Germinal center (tissue), 1 donor: ENCODE results near the gene SCP2.

Experiments
- DNase-seq: peaks from one replicate; pipeline ENCODE4 v3.0.0; 2012; ENCODE audit warnings: mixed read lengths, low spot score

SCP2 gene

DNA sequence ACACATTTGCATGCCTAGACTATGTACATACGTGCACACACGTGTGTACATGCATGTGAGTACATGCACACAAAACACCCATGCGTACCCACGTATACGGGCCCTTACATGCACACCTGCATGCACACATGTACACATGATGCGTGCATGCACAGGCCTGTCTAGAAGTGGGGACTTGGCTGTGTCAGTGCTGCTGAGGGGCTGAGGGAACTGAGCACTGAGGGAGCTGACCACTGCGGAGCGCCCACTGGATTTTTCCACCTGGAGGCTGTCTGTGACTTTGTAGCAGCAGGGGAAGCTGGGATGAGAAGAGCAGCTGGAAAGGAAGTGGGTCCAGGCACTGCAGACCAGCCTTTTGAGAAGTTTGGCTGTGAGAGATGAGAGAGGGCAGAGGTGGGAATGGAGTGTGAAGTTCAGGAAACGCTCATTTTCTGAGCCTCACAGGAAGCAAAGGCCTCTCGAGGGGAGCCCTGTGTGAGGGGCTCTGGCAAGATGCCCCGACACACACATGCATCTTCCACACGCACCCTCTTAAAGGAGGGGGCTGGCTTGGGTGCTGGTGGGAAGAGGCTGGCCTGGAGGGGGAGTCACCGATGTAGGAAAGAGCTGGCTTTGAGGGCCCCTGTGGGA is 155.9 kb downstream of the SCP2 start:
- no peak for DNase-seq

DNA sequence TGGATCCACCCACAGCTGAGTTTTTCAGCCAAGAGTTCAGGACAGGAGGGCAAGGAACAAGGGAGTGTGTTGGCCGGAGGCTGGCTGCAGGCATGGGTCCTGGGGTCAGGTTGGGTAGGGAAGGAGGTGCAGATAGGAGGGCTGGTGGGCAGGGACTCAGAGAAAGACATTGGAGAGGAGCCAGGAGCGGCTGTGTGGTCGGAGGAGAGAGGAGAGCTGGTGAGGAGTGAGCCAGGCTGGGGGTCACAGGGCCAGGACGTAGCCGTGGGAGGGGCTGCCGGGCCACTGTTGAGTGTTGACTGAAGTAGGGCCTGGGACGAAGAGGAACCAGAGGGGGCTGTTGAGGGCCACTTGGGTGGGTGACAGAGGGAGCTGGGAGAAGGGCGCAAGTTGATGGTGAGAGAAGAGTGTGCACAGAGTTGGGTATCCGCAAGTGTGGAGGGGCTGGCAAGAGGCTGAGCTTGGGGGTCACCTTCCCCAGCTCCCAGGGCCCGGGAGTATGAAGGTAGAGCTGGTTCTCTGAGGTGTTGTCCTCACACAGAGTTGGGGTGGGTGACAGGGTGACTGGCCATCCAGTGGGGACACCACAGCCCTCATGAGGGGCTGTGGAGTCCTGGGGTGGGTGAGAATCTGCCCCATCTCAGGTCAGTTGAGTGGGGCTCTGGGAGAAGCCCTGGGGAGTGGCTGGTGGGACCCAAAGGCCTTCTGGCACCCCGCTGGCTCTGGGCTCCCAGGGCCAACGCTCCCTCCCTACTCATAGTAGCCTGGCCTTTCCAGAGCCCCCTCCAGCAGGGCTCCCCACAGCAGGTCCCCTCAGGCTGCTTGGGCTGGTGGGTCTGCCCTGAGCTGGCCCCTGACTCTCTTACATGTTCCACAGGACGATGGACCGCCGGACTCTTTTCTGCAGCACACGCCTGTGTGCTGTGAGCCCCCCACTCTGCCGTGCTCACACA is 156.8 kb downstream of the SCP2 start:
- DNase-seq, result no peak

DNA sequence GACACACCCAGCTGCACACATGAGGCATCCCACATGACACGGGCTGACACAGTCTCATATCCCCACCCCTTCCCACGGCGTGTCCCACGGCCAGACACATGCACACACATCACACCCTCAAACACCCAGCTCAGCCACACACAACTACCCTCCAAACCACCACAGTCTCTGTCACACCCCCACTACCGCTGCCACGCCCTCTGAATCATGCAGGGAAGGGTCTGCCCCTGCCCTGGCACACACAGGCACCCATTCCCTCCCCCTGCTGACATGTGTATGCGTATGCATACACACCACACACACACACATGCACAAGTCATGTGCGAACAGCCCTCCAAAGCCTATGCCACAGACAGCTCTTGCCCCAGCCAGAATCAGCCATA is 157.5 kb downstream of the SCP2 start:
- no peak for DNase-seq

DNA sequence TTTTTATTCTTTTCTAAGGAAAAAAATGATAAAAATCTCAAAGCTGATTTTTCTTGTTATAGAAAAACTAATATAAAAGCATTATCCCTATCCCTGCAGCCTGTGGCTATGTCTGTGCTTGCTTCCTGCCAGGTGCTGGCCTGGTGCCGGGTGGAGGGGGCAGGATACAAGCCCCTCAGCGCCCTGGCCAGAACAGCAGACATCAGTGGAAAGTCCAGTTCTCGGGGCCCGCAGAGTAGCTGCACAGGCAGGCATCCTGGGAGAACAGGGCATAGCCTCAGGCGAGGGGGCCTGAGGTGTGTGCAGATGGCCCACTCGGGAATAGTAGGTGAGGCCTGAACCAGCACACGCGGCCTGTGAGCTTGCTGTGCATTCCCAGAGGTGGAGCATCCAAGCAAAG is 158.3 kb downstream of the SCP2 start:
- no peak for DNase-seq

DNA sequence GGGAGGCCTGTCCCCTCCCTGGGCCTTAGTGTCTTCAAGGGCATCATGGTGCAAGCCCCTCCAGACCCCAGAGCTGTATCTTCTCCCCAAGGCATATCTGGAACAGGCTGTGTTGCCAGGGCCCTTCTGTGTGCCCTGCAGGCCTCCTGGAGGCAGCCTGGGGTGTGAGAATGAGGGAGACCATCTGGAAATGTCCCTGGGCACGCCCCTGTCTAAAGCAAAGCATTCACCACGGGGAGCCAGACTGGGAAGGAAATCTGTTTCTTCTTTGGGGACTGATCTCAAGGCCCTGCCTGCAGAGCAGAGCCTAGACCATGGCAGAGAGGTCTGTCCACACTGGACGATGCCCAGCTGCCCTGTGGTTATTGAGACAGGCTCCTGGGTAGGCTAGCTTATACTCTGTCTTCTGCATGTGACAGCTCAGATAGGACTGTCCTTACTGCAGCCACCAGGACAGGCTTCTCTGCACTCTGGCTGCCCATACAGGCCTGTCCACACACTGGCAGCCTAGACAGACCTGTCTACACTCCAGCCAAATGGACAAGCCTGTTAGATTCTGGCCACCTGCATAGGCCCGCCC is 159.5 kb downstream of the SCP2 start:
- DNase-seq, result no peak

DNA sequence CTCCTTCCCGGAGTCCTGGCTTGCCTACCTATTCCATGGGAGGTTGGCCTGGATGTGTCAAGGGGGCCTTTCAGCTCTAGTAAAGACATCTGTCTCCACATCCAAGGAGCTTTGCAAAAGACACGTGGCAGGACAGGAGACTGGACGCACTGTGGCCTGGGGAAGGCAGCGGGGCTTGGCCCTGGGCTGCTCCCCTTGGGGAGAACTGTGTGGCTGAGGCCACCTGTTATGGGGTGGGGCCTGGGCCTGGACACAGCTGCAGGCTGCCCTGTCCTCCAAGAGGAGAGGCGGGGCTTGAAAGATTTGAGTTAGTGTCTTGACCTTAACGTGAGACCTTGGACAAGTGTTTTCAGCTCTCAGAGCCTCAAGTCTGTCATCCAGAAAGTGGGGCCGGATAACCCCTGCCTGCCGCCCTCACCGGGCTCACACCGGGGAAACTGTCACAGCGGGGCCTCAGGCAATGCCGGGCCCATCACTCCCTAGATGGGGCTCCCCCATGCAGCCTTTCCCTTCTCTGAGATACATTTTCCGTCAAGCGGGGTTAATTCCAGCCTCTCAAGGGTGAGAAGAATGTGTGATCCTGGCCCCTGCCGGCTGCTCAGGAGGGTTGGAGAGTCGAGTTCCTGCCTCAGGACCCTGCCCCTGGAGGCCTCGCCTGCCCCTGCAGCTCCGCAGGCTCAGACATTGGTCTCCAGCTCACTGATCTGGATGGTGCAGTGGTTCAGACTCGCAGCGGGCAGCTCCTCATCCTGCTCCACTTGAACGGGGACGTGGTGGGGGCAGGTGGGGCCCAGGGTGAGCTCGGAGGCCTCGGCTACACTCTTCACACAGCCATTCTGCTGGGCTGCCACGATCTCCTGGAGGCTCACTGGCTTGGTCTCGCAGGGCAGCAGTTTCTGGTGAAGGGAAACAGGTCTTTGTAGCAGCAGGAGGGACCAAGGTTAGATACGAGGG is 160.5 kb downstream of the SCP2 start:
- DNase-seq, result no peak

DNA sequence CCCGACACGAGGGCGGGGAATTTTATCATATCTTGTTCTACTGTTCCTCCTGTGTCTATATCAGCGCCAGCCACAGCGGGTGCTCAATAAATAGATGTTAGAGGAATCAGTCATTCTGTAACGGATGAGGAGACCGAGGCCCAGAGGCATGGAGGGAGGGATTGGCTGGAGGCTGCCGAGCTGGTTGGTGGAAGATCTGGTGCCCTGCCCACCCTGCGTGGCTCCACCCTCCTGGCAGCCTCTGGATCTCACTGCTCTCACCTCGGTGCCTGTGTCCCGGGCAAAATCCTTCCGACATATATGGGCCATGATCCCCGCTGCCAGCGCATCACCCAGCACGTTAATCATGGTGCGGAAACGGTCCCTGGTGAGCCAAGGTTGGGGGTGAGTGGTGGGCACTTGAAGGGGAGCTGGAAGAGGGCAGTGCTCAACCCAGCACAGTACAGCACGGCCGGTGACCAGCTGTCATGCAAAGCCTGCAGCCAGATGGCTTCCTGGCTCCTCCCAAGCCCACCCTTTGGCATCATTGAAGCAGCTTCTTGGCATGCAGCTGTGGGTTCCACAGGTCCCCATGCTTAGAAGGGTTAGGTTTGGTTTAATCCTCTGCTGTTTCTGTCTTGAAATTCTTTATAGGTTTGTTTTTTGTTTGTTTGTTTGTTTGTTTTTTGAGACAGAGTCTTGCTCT is 161.7 kb downstream of the SCP2 start:
- no peak for DNase-seq

DNA sequence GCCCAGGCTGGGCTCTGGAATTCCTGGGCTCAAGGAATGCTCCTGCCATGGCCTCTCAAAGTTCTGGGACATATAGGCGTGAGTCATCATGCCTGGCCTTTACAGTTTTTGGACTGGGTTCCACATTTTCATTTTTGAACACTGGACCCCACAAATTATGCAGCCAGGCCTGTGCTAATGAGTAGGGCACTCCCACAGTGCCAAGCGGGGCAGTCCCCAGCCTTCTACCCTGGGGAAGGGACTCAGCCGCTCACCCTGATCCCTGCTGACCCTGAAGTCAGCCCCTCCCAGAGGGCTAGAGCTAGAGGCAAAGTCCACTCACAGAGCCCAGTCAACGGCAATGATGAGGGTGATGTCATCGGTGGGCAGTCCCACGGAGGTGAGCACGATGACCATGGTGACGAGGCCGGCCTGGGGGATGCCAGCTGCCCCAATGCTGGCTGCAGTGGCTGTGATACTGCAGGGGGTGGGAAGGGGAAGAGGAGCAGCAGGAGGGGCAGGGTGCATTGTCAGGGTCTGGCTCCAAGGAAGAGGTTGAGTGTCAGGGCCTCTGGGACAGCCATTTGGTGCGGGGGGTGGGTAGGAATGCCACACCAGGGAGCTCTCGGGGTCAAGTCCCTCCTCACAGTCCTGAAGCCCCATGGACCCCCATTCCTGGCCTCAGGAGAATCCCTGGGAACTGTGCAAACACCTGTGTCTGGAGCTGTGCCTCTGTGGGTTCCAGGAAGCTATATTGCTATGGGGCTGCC is 162.6 kb downstream of the SCP2 start:
- DNase-seq, result no peak

DNA sequence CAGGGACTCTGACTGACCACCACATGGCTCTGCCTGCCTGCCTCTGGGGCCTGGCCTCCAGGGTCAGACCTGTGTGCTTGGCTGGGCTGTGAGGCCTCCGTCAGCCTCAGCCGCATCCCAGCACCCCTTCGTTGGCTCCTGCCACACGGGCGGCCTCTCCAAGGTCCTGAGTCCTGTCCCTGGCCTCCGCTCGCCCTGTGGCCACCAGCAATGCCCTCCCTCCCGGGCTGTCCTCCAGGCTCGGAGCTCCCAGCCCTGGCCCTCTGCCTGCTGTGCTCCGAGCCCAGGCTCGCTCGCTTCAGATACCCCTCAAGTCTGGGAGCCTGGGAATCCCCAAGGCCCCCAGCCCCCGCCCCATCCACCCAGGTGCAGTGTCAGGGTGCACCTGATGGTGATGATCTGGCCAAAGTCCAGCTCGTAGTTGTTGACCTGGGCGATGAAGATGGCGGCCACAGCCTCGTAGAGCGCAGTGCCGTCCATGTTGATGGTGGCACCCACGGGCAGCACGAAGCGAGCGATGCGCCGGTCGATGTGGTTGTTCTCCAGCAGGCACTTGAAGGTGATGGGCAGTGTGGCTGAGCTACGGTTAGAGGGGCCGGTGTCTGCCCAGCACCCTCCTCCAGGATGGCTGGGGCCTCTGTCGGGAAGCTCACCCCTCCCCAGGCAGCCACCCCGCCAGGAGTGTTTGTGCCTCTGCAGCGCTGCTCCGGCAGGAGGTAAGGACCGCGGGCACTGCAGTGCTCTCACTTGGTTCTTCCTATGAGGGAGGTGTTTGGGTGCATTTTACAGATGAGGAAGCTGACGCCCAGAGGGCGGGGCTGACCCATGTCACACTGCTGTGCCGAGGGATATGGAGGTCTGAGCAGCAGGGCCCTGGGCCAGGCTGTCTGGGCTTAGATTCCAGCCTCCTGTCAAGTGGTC is 163.4 kb downstream of the SCP2 start:
- DNase-seq, result no peak

DNA sequence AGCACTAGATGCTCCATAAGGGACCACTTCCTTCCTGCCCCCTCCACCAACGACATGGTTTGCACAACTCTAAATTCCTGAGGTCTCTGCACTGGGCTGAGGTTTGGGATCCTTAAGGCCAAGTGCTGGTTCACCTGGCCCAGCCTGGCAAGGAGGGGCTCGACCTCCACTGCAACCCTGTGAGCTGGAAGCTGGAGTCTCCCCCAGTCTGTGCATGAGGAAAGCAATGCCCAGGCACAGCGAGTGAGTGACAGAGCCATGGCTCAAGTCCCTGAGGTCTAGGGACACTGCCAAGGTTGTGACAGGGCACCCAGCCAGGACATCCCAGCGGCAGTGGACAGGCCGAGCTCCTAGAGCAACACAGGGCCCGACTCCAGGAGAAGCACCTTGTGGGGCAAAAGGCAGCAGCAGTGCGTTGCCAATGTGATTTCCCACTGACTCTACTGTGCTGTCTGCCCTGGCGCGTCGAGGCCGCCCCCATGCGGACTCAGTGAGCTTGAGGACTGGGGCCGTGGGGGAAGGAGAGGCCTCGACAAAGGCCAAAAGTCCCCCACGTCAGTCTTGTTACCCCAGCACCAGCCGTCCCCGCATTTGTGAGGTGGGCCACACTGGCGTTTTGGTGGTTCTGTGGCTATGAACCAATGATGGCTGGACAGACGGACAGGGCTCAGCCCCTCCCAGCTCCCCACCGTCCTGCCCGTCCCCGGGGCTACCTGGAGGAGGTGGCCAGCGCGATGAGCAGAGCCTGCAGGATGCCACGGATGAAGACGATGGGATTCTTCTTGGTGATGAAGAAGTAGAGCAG is 165.0 kb downstream of the SCP2 start:
- no peak for DNase-seq

DNA sequence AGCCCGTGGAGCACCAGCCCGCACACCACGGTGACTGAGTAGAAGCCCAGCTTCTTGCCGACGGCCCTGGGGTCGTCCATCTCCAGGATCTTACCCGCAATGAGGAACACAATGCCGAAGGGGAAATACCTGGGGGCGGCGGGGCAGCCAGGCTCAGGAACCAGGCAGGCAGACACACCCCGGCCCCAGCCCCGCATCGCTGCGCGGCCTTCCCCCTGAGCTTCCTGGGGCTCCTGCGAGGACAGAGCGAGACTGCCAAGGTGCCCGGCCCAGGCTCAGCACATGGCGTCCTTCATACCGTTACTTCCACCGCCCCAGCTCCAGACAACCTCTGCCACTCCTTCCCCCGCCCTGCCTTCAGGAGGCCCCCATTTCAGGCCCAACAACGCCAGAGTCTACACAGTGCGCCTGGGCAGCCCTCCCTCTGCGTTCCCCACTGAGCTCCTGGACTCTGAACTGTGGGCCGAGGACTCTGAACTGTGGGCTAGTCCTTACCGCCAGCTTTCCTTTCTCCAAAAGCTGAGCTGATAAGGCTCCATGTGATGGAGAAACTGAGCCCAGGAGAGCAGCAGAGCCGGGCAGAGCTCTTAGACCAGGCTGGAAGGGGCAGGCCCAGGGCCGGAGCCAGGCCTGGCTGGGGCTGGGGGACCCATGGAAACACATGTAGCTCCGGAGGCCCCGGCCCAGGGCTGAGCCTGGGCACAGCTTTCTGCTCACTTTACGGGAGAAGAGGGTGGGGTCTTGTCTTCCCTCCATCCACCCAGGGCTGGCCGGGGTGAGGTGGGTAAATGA is 165.8 kb downstream of the SCP2 start:
- no peak for DNase-seq

DNA sequence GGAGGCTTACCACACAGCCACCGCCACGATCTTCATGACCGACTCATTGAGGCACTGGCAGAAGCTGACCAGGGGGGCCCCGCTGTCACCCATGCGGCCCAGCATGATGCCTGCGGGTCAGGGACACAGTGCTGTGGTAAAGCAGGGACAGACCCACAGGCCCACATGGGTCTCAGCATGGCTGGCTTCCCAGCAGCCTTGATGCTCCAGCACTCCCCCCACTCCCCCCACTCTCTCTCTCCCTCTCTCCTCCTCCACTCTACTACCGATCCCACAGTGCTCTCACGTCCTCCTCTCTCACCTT is 166.3 kb downstream of the SCP2 start:
- no peak for DNase-seq

DNA sequence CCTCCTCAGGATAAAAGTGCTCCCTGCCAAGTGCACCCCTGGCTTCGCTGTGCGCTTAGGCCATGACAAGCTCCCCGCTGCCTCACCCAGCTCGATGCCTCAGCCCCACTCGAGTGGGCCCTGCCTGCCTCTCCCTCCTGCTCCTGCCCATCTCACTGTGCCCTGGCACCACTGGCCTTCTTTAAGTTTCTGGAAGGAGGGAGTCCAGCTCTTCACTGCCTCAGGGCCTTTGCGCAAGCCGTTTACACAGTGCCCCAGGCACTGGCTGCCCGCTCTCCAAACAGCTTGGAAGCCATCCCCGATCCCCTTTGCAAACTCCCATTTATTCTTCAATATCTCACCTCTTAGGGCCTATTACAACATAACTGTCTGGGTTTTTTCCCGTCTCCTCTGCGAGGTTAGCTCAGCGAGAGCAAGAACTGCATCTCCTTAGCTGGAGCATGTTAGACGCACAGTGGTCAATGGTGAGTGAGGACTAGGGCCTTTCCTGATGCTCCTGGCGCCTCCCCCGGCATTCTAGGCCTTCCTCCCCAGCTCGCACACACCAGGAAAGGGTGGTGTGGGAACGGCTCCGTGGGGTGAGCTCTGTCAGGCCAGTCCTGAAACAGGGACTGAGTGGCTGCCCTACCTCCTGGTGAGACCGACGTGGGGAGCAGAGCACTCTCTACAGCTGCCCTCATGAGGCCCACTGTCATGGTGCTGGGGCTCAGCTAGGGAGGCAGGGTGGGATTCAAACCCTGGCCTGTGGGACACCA is 166.9 kb downstream of the SCP2 start:
- DNase-seq, result no peak

DNA sequence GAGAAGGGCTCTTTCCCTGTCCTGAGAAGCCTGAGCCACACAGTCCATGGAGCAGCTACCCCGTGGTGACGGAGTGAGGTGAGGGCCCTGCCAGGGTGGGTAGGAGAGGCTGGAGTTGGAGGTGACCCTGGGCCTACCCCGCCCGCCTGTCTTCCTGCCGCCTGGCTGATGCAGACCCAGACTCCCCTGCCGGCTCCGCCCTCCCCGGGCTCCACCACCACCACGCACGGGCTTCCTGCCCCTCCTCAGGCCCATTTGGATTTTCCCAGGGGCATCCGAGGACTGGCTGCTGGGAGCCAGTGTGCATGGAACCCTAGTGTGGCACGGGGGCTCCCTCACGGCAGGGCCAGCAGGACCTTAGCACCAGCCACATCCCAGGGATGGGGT is 167.4 kb downstream of the SCP2 start:
- DNase-seq, result no peak
